GM06990 (cell line): Measurements from ENCODE around the gene TMEM185B.

ENCODE experiments used
- DNase-seq: peaks from one replicate; pipeline ENCODE4 v3.0.0-alpha.2; 2011; ENCODE audit not compliant: insufficient read length; ENCODE audit errors: extremely low read depth
- H3K27me3 ChIP-seq: replicated peaks from 2 replicates; pipeline ENCODE4 v1.6.0; 2011; ENCODE audit warnings: low read length; ENCODE audit not compliant: control insufficient read depth, insufficient read depth
- H3K36me3 ChIP-seq: 2 replicates; pipeline ENCODE4 v1.5.1; 2011; ENCODE audit warnings: low read length; ENCODE audit not compliant: control insufficient read depth, insufficient read depth
- H3K4me3 ChIP-seq: replicated peaks from 2 replicates; pipeline ENCODE4 v1.5.1; 2011; ENCODE audit warnings: low read depth, mild to moderate bottlenecking, control low read depth, low read length
- TF ChIP-seq, protein P1 (sequence below): IDR thresholded peaks from 2 replicates; pipeline ENCODE4 v1.5.1; 2011; ENCODE audit warnings: low read length, control low read depth, mild to moderate bottlenecking, inconsistent platforms; ENCODE audit not compliant: insufficient read depth, poor library complexity, severe bottlenecking

TMEM185B gene

GRCh38 chr2:120192280-120192679 lies 30.9 kb downstream of the TMEM185B start:
- no peak for DNase-seq
- Histone ChIP-seq H3K27me3 (no peaks in the 10 kb centered on the region), H3K4me3 (no peak overlapping the region), H3K36me3 (no peaks in the 10 kb centered on the region)
- TF ChIP-seq, protein P1, sequence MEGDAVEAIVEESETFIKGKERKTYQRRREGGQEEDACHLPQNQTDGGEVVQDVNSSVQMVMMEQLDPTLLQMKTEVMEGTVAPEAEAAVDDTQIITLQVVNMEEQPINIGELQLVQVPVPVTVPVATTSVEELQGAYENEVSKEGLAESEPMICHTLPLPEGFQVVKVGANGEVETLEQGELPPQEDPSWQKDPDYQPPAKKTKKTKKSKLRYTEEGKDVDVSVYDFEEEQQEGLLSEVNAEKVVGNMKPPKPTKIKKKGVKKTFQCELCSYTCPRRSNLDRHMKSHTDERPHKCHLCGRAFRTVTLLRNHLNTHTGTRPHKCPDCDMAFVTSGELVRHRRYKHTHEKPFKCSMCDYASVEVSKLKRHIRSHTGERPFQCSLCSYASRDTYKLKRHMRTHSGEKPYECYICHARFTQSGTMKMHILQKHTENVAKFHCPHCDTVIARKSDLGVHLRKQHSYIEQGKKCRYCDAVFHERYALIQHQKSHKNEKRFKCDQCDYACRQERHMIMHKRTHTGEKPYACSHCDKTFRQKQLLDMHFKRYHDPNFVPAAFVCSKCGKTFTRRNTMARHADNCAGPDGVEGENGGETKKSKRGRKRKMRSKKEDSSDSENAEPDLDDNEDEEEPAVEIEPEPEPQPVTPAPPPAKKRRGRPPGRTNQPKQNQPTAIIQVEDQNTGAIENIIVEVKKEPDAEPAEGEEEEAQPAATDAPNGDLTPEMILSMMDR = no peak

DNA sequence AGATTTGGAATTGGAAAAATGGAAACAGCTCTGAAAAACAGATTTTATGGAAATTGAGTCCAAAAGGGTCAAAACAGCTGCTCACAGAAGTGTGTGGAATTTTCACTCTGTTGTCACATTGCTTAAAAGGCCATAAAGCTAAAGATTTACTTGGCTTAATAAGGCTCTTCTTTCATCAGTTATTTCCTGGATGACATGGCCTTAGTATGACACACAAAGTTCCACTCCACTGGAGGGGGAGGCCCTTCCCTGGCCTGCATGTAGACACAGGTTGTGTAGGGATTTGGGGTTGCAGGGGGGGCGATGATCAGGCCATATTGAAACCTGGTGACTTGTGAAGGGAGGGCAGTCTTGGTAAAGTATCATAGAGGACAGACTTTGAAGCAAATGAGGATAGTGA lies 34.0 kb downstream of the TMEM185B start:
- no peak for DNase-seq

DNA sequence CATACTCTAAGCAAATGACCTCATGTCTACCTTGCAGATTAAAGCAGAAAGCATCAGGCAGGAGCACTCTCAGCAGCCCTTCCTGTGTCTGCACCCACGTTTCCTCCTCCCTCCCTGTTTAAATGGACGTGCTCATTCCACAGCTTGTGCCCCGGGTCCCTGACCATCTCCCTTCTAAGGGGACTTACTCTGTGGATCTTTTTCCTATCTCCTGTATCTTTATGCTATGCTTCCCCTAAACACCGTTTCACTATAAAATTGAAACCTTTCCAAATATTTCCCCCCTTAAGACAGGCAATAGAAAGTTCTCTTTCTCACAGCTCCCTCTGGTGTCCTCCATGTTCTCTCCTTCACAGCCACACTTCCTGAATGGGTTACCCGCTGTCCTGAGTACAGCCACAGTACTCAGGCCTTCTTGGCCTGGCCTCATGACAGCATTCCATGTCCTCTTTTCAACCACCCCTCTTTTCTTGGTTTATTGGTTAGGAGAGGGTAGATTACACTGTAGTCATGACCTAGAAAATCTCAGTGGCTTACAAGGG lies 41.1 kb downstream of the TMEM185B start:
- no peaks in the 10 kb centered on the region for H3K27me3 ChIP-seq
- no peak for DNase-seq
- no peaks in the 10 kb centered on the region; the same call in 1 of the 2 replicates for H3K36me3 ChIP-seq
- H3K4me3 ChIP-seq = no peak overlapping the region
- TF ChIP-seq, protein P1 = peak; percentile 14

More for the DNA sequence above, 34.0 kb downstream of the TMEM185B start:
- H3K27me3 ChIP-seq = no peaks in the 10 kb centered on the region
- no peaks in the 10 kb centered on the region for H3K36me3 ChIP-seq
- TF ChIP-seq, protein P1 = no peak
- H3K4me3 ChIP-seq = no peak overlapping the region

DNA sequence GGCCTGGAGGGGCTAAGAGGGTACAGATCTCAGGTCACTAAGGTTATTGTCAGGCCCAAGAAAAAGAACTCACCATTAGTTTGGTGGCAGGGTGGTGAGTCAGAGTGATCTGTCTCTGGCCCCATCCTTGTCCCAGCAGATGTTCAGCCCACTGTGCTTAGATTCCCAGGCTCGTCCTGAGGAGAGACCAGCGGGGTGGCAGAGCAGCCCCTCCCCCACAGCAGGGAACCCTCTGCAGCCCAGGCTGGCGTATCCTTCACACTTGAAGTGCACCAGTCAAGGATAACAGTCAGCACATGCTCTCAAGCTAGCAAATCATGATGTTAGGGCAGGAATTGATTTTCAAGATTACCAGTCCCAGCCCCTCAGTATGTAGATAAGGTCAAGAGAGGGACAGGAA lies 43.1 kb downstream of the TMEM185B start:
- H3K27me3 ChIP-seq = no peaks in the 10 kb centered on the region
- TF ChIP-seq, protein P1 = no peak
- no peaks in the 10 kb centered on the region; the same call in 1 of the 2 replicates for H3K36me3 ChIP-seq
- DNase-seq = no peak
- H3K4me3 ChIP-seq = no peak overlapping the region

DNA sequence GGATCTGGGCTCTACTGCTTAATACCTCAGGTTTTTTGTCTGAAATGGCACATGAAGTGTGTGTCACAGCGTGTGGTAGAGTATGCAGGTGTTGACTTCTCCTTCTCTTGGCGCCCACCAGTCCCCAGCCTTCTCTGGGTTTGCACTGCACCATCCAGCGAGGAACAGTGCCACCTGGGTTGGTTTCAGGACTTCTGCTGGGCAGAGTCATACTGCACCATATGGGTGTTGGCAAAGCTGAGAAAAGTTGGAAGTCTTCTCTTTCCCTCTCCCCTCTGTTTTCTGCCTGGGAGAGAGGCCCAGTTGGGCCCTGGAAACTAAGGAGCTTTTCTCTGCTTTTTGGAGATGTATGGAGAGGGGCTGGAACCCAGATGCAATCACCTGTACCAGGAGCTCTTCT lies 43.8 kb downstream of the TMEM185B start:
- no peak overlapping the region for H3K4me3 ChIP-seq
- DNase-seq = no peak
- H3K36me3 ChIP-seq = no peaks in the 10 kb centered on the region; the same call in 1 of the 2 replicates
- TF ChIP-seq, protein P1 = no peak
- H3K27me3 ChIP-seq = no peaks in the 10 kb centered on the region

DNA sequence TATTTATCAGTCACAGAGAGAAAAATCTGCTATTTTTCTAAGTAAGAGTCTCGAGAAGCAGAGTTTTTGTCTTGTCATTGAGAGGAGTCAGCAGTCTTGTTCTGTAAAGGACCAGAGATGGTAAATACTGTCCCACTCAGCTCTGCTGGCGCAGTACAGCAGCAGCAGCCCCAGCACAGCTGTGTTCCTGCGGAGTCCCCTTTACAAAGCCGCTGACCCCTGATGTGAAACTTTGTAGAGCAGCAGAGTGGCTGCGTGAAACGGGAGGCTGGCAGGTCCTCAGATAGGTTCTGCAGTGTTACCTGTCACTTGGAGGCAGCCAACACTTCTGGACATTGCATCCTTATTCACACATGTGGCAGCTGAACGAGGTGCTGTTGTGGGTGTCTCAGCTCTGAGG lies 45.2 kb downstream of the TMEM185B start:
- DNase-seq = no peak
- TF ChIP-seq, protein P1 = no peak
- H3K36me3 ChIP-seq = no peaks in the 10 kb centered on the region; the same call in 1 of the 2 replicates
- H3K4me3 ChIP-seq = peak overlapping the region; percentile 21
- no peaks in the 10 kb centered on the region for H3K27me3 ChIP-seq
